ENCODE data around the gene MAGED1. TPM values are rescaled to one million over a fixed set of nuclear protein-coding genes. Genes with fewer than 3 reads are reported as not detected.

MAGED1 gene
- total and polyA plus RNA-seq, 2 of the 8 experiments (the other 6 are each of a cell fraction or from before 2014, with no cell fraction given) = 91.0 to 91.1 TPM

- TF ChIP-seq POLR2A (IDR thresholded peaks at IDR 0.05; ENCODE audit: control extremely low read depth in 1 of 2, low read depth in 2 of 2, low read length in 2 of 2) = peak; percentile 90 to 93
- no peak for TF ChIP-seq BRCA1 (IDR thresholded peaks at IDR 0.05; ENCODE audit: low read depth, low read length)
- no peak for TF ChIP-seq EP300 (IDR thresholded peaks at IDR 0.05; ENCODE audit: borderline replicate concordance in 1 of 2, low read depth in 2 of 2, low read length in 2 of 2)
- no peak for TF ChIP-seq BACH1 (IDR thresholded peaks at IDR 0.05; ENCODE audit: low read length)
- no peak for TF ChIP-seq GABPA (IDR thresholded peaks at IDR 0.05; ENCODE audit: borderline replicate concordance, insufficient read depth, low read length)
- no peak for TF ChIP-seq MAFK (IDR thresholded peaks at IDR 0.05; ENCODE audit: low read depth, low read length)
- no peak for TF ChIP-seq PHF8 (conservative IDR thresholded peaks at IDR 0.05; ENCODE audit: low read depth, low read length)
- TF ChIP-seq RXRA (IDR thresholded peaks at IDR 0.05; ENCODE audit: insufficient read depth, low read depth, low read length) = no peak
- no peak for TF ChIP-seq CTCF (IDR thresholded peaks at IDR 0.05; ENCODE audit: control extremely low read depth in 1 of 3, insufficient read depth in 1 of 3, low read depth in 1 of 3, low read length in 3 of 3)
- TF ChIP-seq TAF7 (optimal IDR thresholded peaks at IDR 0.05; ENCODE audit: borderline replicate concordance, low read depth, low read length) = no peak
- no peak for TF ChIP-seq BCL11A (IDR thresholded peaks at IDR 0.05; ENCODE audit: low read depth in 2 of 2, low read length in 2 of 2)
- TF ChIP-seq CTBP2 (IDR thresholded peaks at IDR 0.05; ENCODE audit: borderline replicate concordance, insufficient read depth, insufficient read length, low read length) = no peak
- TF ChIP-seq ZNF274 (IDR thresholded peaks at IDR 0.05; ENCODE audit: borderline replicate concordance, extremely low read depth, low read length) = no peak
- TF ChIP-seq RBBP5 (IDR thresholded peaks at IDR 0.05; ENCODE audit: borderline replicate concordance, low read depth, low read length) = no peak
- TF ChIP-seq TAF1 (IDR thresholded peaks at IDR 0.05; ENCODE audit: low read depth, low read length) = peak; percentile 91
- TF ChIP-seq SP4 (IDR thresholded peaks at IDR 0.05; ENCODE audit: low read length) = no peak
- no peak for TF ChIP-seq SAP30 (IDR thresholded peaks at IDR 0.05; ENCODE audit: insufficient read depth, insufficient replicate concordance, low read length)
- TF ChIP-seq RAD21 (IDR thresholded peaks at IDR 0.05 in 1 of 2, conservative IDR thresholded peaks at IDR 0.05 in 1 of 2; ENCODE audit: low read depth in 2 of 2, low read length in 2 of 2) = no peak
- no peak for TF ChIP-seq SUZ12 (IDR thresholded peaks at IDR 0.05; ENCODE audit: low read length)
- no peak for TF ChIP-seq POU5F1 (IDR thresholded peaks at IDR 0.05; ENCODE audit: low read depth, low read length)
- TF ChIP-seq NANOG (IDR thresholded peaks at IDR 0.05; ENCODE audit: insufficient read depth, low read depth, low read length, poor library complexity, severe bottlenecking) = no peak
These were observed at the start of gene MAGED1 (continued) for GRCh38 chrX:51892921-51893745.

Measured in H1 (cell line).